AG08395 (cell line): Measurements from ENCODE around the gene CDH13.

ENCODE experiments used
- DNase-seq: peaks from one replicate; pipeline ENCODE4 v3.0.0; 2012; ENCODE audit warnings: mixed read lengths, low spot score

Gene CDH13

GRCh38 chr16:83579436-83579835 is 952.7 kb downstream of the CDH13 start:
- DNase-seq, result no peak

GRCh38 chr16:83581082-83581481 is 954.3 kb downstream of the CDH13 start:
- DNase-seq, result no peak

GRCh38 chr16:83581994-83582747 is 955.4 kb downstream of the CDH13 start:
- no peak for DNase-seq

GRCh38 chr16:83586036-83586435 is 959.3 kb downstream of the CDH13 start:
- no peak for DNase-seq

GRCh38 chr16:83586461-83587200 is 959.9 kb downstream of the CDH13 start:
- DNase-seq, result no peak

- no peak for DNase-seq
Measured at GRCh38 chr16:83587201-83587600, 960.4 kb downstream of the CDH13 start.

- DNase-seq, result no peak
Measured at GRCh38 chr16:83588070-83588469, 961.3 kb downstream of the CDH13 start.

GRCh38 chr16:83589576-83589975 is 962.8 kb downstream of the CDH13 start:
- DNase-seq, result no peak

GRCh38 chr16:83592778-83593177 is 966.0 kb downstream of the CDH13 start:
- DNase-seq, result no peak

- no peak for DNase-seq
Measured at GRCh38 chr16:83599789-83600462, 973.2 kb downstream of the CDH13 start.

- no peak for DNase-seq
Measured at GRCh38 chr16:83602761-83603722, 976.3 kb downstream of the CDH13 start.

GRCh38 chr16:83603723-83604570 is 977.2 kb downstream of the CDH13 start:
- peak; percentile 12 for DNase-seq

GRCh38 chr16:83606486-83607030 is 979.8 kb downstream of the CDH13 start:
- no peak for DNase-seq

GRCh38 chr16:83609178-83609577 is 982.4 kb downstream of the CDH13 start:
- DNase-seq, result no peak

GRCh38 chr16:83615141-83615952 is 988.6 kb downstream of the CDH13 start:
- peak; percentile 46 for DNase-seq

- DNase-seq, result no peak
Measured at GRCh38 chr16:83615953-83616350, 989.2 kb downstream of the CDH13 start.

GRCh38 chr16:83619381-83620150 is 992.8 kb downstream of the CDH13 start:
- no peak for DNase-seq

GRCh38 chr16:83622010-83622409 is 995.2 kb downstream of the CDH13 start:
- no peak for DNase-seq
